Osteocyte (in vitro differentiated cells): ENCODE measurements around the gene REL. TPM values are rescaled to one million over a fixed set of nuclear protein-coding genes. Genes with fewer than 3 reads are reported as not detected.

Source experiments
- DNase-seq: peaks from one replicate; pipeline ENCODE4 v3.0.0; 2021; ENCODE audit warnings: mixed read lengths; ENCODE audit not compliant: unreplicated experiment; ENCODE audit errors: extremely low spot score
- H3K27ac Mint-ChIP-seq: one replicate; pipeline ENCODE4 v1.8.0; 2021; ENCODE audit warnings: mild to moderate bottlenecking, mixed read lengths; ENCODE audit not compliant: unreplicated experiment
- H3K27me3 Mint-ChIP-seq: one replicate; pipeline ENCODE4 v1.8.0; 2021; ENCODE audit warnings: mixed read lengths; ENCODE audit not compliant: unreplicated experiment
- H3K36me3 Mint-ChIP-seq: one replicate; pipeline ENCODE4 v1.8.0; 2021; ENCODE audit warnings: mixed read lengths; ENCODE audit not compliant: unreplicated experiment
- H3K4me1 Mint-ChIP-seq: one replicate; pipeline ENCODE4 v1.8.0; 2021; ENCODE audit warnings: mixed read lengths; ENCODE audit not compliant: unreplicated experiment
- H3K4me3 Mint-ChIP-seq: one replicate; pipeline ENCODE4 v1.8.0; 2021; ENCODE audit warnings: mild to moderate bottlenecking, moderate library complexity, mixed read lengths; ENCODE audit not compliant: unreplicated experiment
- H3K9me3 Mint-ChIP-seq: one replicate; pipeline ENCODE4 v1.8.0; 2021; ENCODE audit warnings: mixed read lengths; ENCODE audit not compliant: unreplicated experiment
- CTCF ChIP-seq: fragments of 200-600 bp; sonication (generic); IDR thresholded peaks from 2 replicates; pipeline ENCODE4 v1.5.0; 2021; ENCODE audit warnings: antibody characterized with exemption, mild to moderate bottlenecking, moderate library complexity
- total RNA-seq: library from RNA; stranded (reverse); gene quantifications from 2 replicates; pipeline ENCODE4 v1.2.1, GENCODE V29; 2021

Gene REL
- total RNA-seq, 1 donor from 2014 or later, result 7.1 TPM

GRCh38 chr2:60867007-60867406 is 14.4 kb upstream of the REL start:
- Mint-ChIP-seq H3K36me3 (no peaks in the 10 kb centered on the region), H3K4me1 (no peaks in the 10 kb centered on the region), H3K9me3 (peaks cover under 1% of the 10 kb centered on the region), H3K27me3 (no peaks in the 10 kb centered on the region), H3K27ac (no peak overlapping the region), H3K4me3 (no peak overlapping the region)
- peak; percentile 19 for DNase-seq
- TF ChIP-seq CTCF, result no peak

- TF ChIP-seq CTCF, result no peak
- no peaks in the 10 kb centered on the region for H3K27me3 Mint-ChIP-seq
- H3K27ac Mint-ChIP-seq, result no peak overlapping the region
Observed at GRCh38 chr2:60867848-60868247, 13.5 kb upstream of the REL start.

GRCh38 chr2:60868589-60869273 is 12.6 kb upstream of the REL start:
- no peak overlapping the region for H3K4me3 Mint-ChIP-seq
- DNase-seq, result no peak
- TF ChIP-seq CTCF, result no peak
- no peaks in the 10 kb centered on the region for H3K4me1 Mint-ChIP-seq
- H3K9me3 Mint-ChIP-seq, result no peaks in the 10 kb centered on the region
- no peaks in the 10 kb centered on the region for H3K27me3 Mint-ChIP-seq
- H3K36me3 Mint-ChIP-seq, result no peaks in the 10 kb centered on the region
- H3K27ac Mint-ChIP-seq, result no peak overlapping the region

More at GRCh38 chr2:60867848-60868247, 13.5 kb upstream of the REL start:
- DNase-seq, result no peak
- Mint-ChIP-seq H3K4me1 (no peaks in the 10 kb centered on the region), H3K4me3 (no peak overlapping the region), H3K36me3 (no peaks in the 10 kb centered on the region), H3K9me3 (no peaks in the 10 kb centered on the region)

GRCh38 chr2:60872510-60872928 is 8.9 kb upstream of the REL start:
- no peak for TF ChIP-seq CTCF
- Mint-ChIP-seq H3K27ac (no peak overlapping the region), H3K4me3 (no peak overlapping the region), H3K9me3 (no peaks in the 10 kb centered on the region), H3K36me3 (no peaks in the 10 kb centered on the region), H3K27me3 (no peaks in the 10 kb centered on the region), H3K4me1 (no peaks in the 10 kb centered on the region)
- no peak for DNase-seq

GRCh38 chr2:60873381-60873780 is 8.0 kb upstream of the REL start:
- no peak overlapping the region for H3K27ac Mint-ChIP-seq
- DNase-seq, result no peak
- no peak for TF ChIP-seq CTCF
- no peaks in the 10 kb centered on the region for H3K4me1 Mint-ChIP-seq
- no peaks in the 10 kb centered on the region for H3K9me3 Mint-ChIP-seq
- H3K4me3 Mint-ChIP-seq, result no peak overlapping the region
- no peaks in the 10 kb centered on the region for H3K27me3 Mint-ChIP-seq
- no peaks in the 10 kb centered on the region for H3K36me3 Mint-ChIP-seq
